Measurements from ENCODE around the gene THSD4. TPM values are rescaled to one million over a fixed set of nuclear protein-coding genes. Genes with fewer than 3 reads are reported as not detected.
"Not testable (repeated sequence)": the region's sequence is repeated elsewhere in the genome, so short reads cannot be mapped to it uniquely, and the experiment has no call there.

THSD4 gene
- total RNA-seq, 1 experiment from 2014 or later: 24.2 TPM

- CTCF ChIA-PET: no interaction called here
- H3K27ac Mint-ChIP-seq (ENCODE audit: unreplicated experiment): no peak overlapping the region
- BruUV-seq (replicated peaks): no TSS peak
- H3K4me1 Mint-ChIP-seq (ENCODE audit: low read depth, unreplicated experiment): no peaks in the 10 kb centered on the region
- no peaks in the 10 kb centered on the region for H3K27me3 Mint-ChIP-seq (ENCODE audit: unreplicated experiment)
- no peaks in the 10 kb centered on the region for H3K36me3 Mint-ChIP-seq (ENCODE audit: insufficient read depth, unreplicated experiment)
- H3K9me3 Mint-ChIP-seq (ENCODE audit: low read depth, unreplicated experiment): no peaks in the 10 kb centered on the region
- TF ChIP-seq, protein P1, sequence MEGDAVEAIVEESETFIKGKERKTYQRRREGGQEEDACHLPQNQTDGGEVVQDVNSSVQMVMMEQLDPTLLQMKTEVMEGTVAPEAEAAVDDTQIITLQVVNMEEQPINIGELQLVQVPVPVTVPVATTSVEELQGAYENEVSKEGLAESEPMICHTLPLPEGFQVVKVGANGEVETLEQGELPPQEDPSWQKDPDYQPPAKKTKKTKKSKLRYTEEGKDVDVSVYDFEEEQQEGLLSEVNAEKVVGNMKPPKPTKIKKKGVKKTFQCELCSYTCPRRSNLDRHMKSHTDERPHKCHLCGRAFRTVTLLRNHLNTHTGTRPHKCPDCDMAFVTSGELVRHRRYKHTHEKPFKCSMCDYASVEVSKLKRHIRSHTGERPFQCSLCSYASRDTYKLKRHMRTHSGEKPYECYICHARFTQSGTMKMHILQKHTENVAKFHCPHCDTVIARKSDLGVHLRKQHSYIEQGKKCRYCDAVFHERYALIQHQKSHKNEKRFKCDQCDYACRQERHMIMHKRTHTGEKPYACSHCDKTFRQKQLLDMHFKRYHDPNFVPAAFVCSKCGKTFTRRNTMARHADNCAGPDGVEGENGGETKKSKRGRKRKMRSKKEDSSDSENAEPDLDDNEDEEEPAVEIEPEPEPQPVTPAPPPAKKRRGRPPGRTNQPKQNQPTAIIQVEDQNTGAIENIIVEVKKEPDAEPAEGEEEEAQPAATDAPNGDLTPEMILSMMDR (IDR thresholded peaks at IDR 0.05; ENCODE audit: unreplicated experiment): no peak
- H3K4me3 Mint-ChIP-seq (ENCODE audit: low read depth, unreplicated experiment): no peak overlapping the region
- DNase-seq: no peak
- intact Hi-C loops (cut with micrococcal nuclease; ENCODE audit: unreplicated experiment): no loop called here
Observed at GRCh38 chr15:71366926-71367325, 251.7 kb downstream of the THSD4 start.

DNA sequence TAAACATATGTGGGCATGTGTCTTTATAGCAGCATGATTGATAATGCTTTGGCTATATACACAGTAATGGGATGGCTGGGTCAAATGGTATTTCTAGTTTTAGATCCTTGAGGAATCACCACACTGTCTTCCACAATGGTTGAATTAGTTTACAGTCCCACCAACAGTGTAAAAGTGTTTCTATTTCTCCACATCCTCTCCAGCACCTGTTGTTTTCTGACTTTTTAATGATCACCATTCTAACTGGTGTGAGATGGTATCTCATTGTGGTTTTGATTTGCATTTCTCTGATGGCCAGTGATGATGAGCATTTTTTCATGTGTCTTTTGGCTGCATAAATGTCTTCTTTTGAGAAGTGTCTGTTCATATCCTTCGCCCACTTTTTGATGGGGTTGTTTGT, 252.5 kb downstream of the THSD4 start:
- H3K4me3 Mint-ChIP-seq (ENCODE audit: low read depth, unreplicated experiment); CTCF ChIA-PET; H3K4me1 Mint-ChIP-seq (ENCODE audit: low read depth, unreplicated experiment); intact Hi-C loops (cut with micrococcal nuclease; ENCODE audit: unreplicated experiment); H3K27ac Mint-ChIP-seq (ENCODE audit: unreplicated experiment); H3K36me3 Mint-ChIP-seq (ENCODE audit: insufficient read depth, unreplicated experiment); H3K27me3 Mint-ChIP-seq (ENCODE audit: unreplicated experiment); BruUV-seq (replicated peaks); DNase-seq; H3K9me3 Mint-ChIP-seq (ENCODE audit: low read depth, unreplicated experiment): not testable (repeated sequence)

- intact Hi-C loops (cut with micrococcal nuclease; ENCODE audit: unreplicated experiment); H3K9me3 Mint-ChIP-seq (ENCODE audit: low read depth, unreplicated experiment); H3K27ac Mint-ChIP-seq (ENCODE audit: unreplicated experiment); H3K4me1 Mint-ChIP-seq (ENCODE audit: low read depth, unreplicated experiment); CTCF ChIA-PET; H3K27me3 Mint-ChIP-seq (ENCODE audit: unreplicated experiment); H3K4me3 Mint-ChIP-seq (ENCODE audit: low read depth, unreplicated experiment); BruUV-seq (replicated peaks); H3K36me3 Mint-ChIP-seq (ENCODE audit: insufficient read depth, unreplicated experiment): not testable (repeated sequence)
- DNase-seq: peak; percentile 36
Observed at GRCh38 chr15:71372769-71373168, 257.5 kb downstream of the THSD4 start.

- no peaks in the 10 kb centered on the region for H3K36me3 Mint-ChIP-seq (ENCODE audit: insufficient read depth, unreplicated experiment)
- no peaks in the 10 kb centered on the region for H3K4me1 Mint-ChIP-seq (ENCODE audit: low read depth, unreplicated experiment)
- TF ChIP-seq, protein P1 (IDR thresholded peaks at IDR 0.05; ENCODE audit: unreplicated experiment): no peak
- DNase-seq: no peak
- CTCF ChIA-PET: no interaction called here
- H3K4me3 Mint-ChIP-seq (ENCODE audit: low read depth, unreplicated experiment): no peak overlapping the region
- no peaks in the 10 kb centered on the region for H3K27me3 Mint-ChIP-seq (ENCODE audit: unreplicated experiment)
- intact Hi-C loops (cut with micrococcal nuclease; ENCODE audit: unreplicated experiment): no loop called here
- no TSS peak for BruUV-seq (replicated peaks)
- no peak overlapping the region for H3K27ac Mint-ChIP-seq (ENCODE audit: unreplicated experiment)
- H3K9me3 Mint-ChIP-seq (ENCODE audit: low read depth, unreplicated experiment): no peaks in the 10 kb centered on the region
Observed at GRCh38 chr15:71373917-71374316, 258.6 kb downstream of the THSD4 start.

GRCh38 chr15:71374607-71375352, 259.5 kb downstream of the THSD4 start:
- intact Hi-C loops (cut with micrococcal nuclease; ENCODE audit: unreplicated experiment): no loop called here
- Mint-ChIP-seq H3K27me3 (ENCODE audit: unreplicated experiment) (no peaks in the 10 kb centered on the region), H3K36me3 (ENCODE audit: insufficient read depth, unreplicated experiment) (no peaks in the 10 kb centered on the region), H3K4me1 (ENCODE audit: low read depth, unreplicated experiment) (no peaks in the 10 kb centered on the region), H3K27ac (ENCODE audit: unreplicated experiment) (no peak overlapping the region), H3K9me3 (ENCODE audit: low read depth, unreplicated experiment) (no peaks in the 10 kb centered on the region), H3K4me3 (ENCODE audit: low read depth, unreplicated experiment) (no peak overlapping the region)
- DNase-seq: no peak
- TF ChIP-seq, protein P1 (IDR thresholded peaks at IDR 0.05; ENCODE audit: unreplicated experiment): no peak
- CTCF ChIA-PET: no interaction called here
- no TSS peak for BruUV-seq (replicated peaks)
